Activated T-cell treated with anti-CD3 and anti-CD28 coated beads for 1 hour (primary cell): ENCODE data around the gene NOS1AP.

ENCODE experiments used
- DNase-seq: peaks from one replicate; pipeline ENCODE4 v3.0.0-alpha.2; 2020; ENCODE audit warnings: low read depth

Gene NOS1AP

GRCh38 chr1:162089748-162090147, 20.3 kb downstream of the NOS1AP start:
- DNase-seq: no peak

GRCh38 chr1:162090378-162090777, 20.9 kb downstream of the NOS1AP start:
- no peak for DNase-seq

GRCh38 chr1:162091681-162092524, 22.4 kb downstream of the NOS1AP start:
- DNase-seq: no peak

- no peak for DNase-seq
These were observed 23.6 kb downstream of the NOS1AP start for GRCh38 chr1:162093095-162093494.

GRCh38 chr1:162094271-162094670, 24.8 kb downstream of the NOS1AP start:
- DNase-seq: no peak

- no peak for DNase-seq
These were observed 25.2 kb downstream of the NOS1AP start for GRCh38 chr1:162094723-162095122.

GRCh38 chr1:162107911-162108310, 38.4 kb downstream of the NOS1AP start:
- DNase-seq: no peak

- DNase-seq: no peak
These were observed 38.9 kb downstream of the NOS1AP start for GRCh38 chr1:162108426-162108825.

- no peak for DNase-seq
These were observed 41.4 kb downstream of the NOS1AP start for GRCh38 chr1:162110910-162111309.

- no peak for DNase-seq
These were observed 42.1 kb downstream of the NOS1AP start for GRCh38 chr1:162111572-162111971.

GRCh38 chr1:162113419-162113818, 43.9 kb downstream of the NOS1AP start:
- no peak for DNase-seq

GRCh38 chr1:162117039-162117774, 47.7 kb downstream of the NOS1AP start:
- DNase-seq: no peak

GRCh38 chr1:162118063-162118462, 48.6 kb downstream of the NOS1AP start:
- DNase-seq: no peak

- DNase-seq: no peak
These were observed 59.3 kb downstream of the NOS1AP start for GRCh38 chr1:162128693-162129356.

GRCh38 chr1:162130308-162130707, 60.8 kb downstream of the NOS1AP start:
- no peak for DNase-seq

GRCh38 chr1:162131400-162132321, 62.2 kb downstream of the NOS1AP start:
- DNase-seq: no peak

GRCh38 chr1:162133566-162133965, 64.1 kb downstream of the NOS1AP start:
- no peak for DNase-seq

GRCh38 chr1:162134646-162135045, 65.2 kb downstream of the NOS1AP start:
- no peak for DNase-seq

GRCh38 chr1:162135271-162135775, 65.8 kb downstream of the NOS1AP start:
- no peak for DNase-seq

GRCh38 chr1:162136760-162137159, 67.3 kb downstream of the NOS1AP start:
- no peak for DNase-seq

- DNase-seq: no peak
These were observed 67.9 kb downstream of the NOS1AP start for GRCh38 chr1:162137179-162137960.
